ENCODE measurements around the gene NHEJ1. TPM values are rescaled to one million over a fixed set of nuclear protein-coding genes. Genes with fewer than 3 reads are reported as not detected.

Gene NHEJ1
- total RNA-seq, 1 donor, result 23.8 TPM

- no peak for DNase-seq (ENCODE audit: low read depth)
- no peak overlapping the region for H3K4me3 ChIP-seq (ENCODE audit: low read depth, low read length)
- no peak for TF ChIP-seq CTCF (IDR thresholded peaks at IDR 0.05; ENCODE audit: insufficient read depth, low read length)
Measured at GRCh38 chr2:219072741-219073250, 87.8 kb downstream of the NHEJ1 start.

- DNase-seq (ENCODE audit: low read depth), result peak; percentile 11
- no peak for TF ChIP-seq CTCF (IDR thresholded peaks at IDR 0.05; ENCODE audit: insufficient read depth, low read length)
- no peak overlapping the region for H3K4me3 ChIP-seq (ENCODE audit: low read depth, low read length)
Measured at GRCh38 chr2:219071131-219071816, 89.3 kb downstream of the NHEJ1 start.

GRCh38 chr2:219065484-219065883, 95.1 kb downstream of the NHEJ1 start:
- H3K4me3 ChIP-seq (ENCODE audit: low read depth, low read length), result no peak overlapping the region
- no peak for DNase-seq (ENCODE audit: low read depth)
- no peak for TF ChIP-seq CTCF (IDR thresholded peaks at IDR 0.05; ENCODE audit: insufficient read depth, low read length)

- no peak for DNase-seq (ENCODE audit: low read depth)
- H3K4me3 ChIP-seq (ENCODE audit: low read depth, low read length), result no peak overlapping the region
- no peak for TF ChIP-seq CTCF (IDR thresholded peaks at IDR 0.05; ENCODE audit: insufficient read depth, low read length)
Measured at GRCh38 chr2:219062081-219062480, 98.5 kb downstream of the NHEJ1 start.

- peak within 1 kb of the TSS; percentile 22 for H3K4me3 ChIP-seq (ENCODE audit: low read depth, low read length)
- no peak for DNase-seq (ENCODE audit: low read depth)
- no peak for TF ChIP-seq CTCF (IDR thresholded peaks at IDR 0.05; ENCODE audit: insufficient read depth, low read length)
Measured at GRCh38 chr2:219060821-219061791, 99.5 kb downstream of the NHEJ1 start, which contains the start of gene IHH. TSS of gene IHH (minus strand) at chr2:219060921. CDS start at chr2:219060467, 454 bp downstream.

- no peak for DNase-seq (ENCODE audit: low read depth)
- no peak overlapping the region for H3K4me3 ChIP-seq (ENCODE audit: low read depth, low read length)
- TF ChIP-seq CTCF (IDR thresholded peaks at IDR 0.05; ENCODE audit: insufficient read depth, low read length), result no peak
Measured at GRCh38 chr2:219059725-219060682, 100.6 kb downstream of the NHEJ1 start.
